Esophagus muscularis mucosa (tissue), 4 donors: ENCODE results near the gene GABARAP.

ENCODE experiments used
- EP300 ChIP-seq: sonication (generic); formaldehyde crosslinking; IDR thresholded peaks from one replicate; pipeline ENCODE4 v1.6.1; 2017; ENCODE audit warnings: antibody characterized with exemption
- POLR2A ChIP-seq: fragments of 450-650 bp; IDR thresholded peaks from one replicate; pipeline ENCODE4 v1.6.1; 2017; ENCODE audit warnings: antibody characterized with exemption, moderate library complexity, mild to moderate bottlenecking, low read depth
- POLR2AphosphoS5 ChIP-seq, 2 donors: sonication (generic); formaldehyde crosslinking; IDR thresholded peaks; one replicate each; pipeline ENCODE4 v1.6.1; 2017; ENCODE audit warnings: antibody characterized with exemption in 2 of 2
- TF ChIP-seq, protein P1 (sequence below), 3 experiments: fragments of 200-600 bp in 2 of 3; fragments of 450-650 bp in 1 of 3; sonication (generic) in 2 of 3; IDR thresholded peaks; one replicate each; pipeline ENCODE4 v1.5.1; 2017 to 2019; ENCODE audit warnings: antibody characterized with exemption in 3 of 3, mild to moderate bottlenecking in 2 of 3, moderate library complexity in 1 of 3

DNA sequence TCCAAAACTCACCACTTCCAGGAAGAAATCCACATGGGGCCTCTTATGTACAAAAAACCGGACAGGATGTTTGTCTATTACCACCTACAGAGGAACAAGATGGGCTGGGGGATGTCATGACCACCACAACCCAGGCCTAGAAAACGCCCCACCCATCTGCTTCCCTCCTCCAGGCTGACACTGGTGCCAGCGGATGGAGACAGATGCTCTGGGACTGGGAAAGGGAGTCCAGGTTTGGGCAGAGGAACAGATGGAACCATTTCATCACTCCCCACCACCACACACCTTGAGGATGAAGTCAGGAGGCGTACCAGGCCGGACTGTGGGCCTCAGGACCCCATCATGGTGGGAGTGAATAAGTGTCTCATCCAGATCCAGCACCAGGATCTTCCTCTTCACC is 4.5 kb upstream of the GABARAP start:
- TF ChIP-seq, protein P1, sequence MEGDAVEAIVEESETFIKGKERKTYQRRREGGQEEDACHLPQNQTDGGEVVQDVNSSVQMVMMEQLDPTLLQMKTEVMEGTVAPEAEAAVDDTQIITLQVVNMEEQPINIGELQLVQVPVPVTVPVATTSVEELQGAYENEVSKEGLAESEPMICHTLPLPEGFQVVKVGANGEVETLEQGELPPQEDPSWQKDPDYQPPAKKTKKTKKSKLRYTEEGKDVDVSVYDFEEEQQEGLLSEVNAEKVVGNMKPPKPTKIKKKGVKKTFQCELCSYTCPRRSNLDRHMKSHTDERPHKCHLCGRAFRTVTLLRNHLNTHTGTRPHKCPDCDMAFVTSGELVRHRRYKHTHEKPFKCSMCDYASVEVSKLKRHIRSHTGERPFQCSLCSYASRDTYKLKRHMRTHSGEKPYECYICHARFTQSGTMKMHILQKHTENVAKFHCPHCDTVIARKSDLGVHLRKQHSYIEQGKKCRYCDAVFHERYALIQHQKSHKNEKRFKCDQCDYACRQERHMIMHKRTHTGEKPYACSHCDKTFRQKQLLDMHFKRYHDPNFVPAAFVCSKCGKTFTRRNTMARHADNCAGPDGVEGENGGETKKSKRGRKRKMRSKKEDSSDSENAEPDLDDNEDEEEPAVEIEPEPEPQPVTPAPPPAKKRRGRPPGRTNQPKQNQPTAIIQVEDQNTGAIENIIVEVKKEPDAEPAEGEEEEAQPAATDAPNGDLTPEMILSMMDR (IDR thresholded peaks at IDR 0.05) = no peak
- TF ChIP-seq POLR2A = no peak
- TF ChIP-seq POLR2AphosphoS5 (IDR thresholded peaks at IDR 0.05) = no peak
- TF ChIP-seq EP300 = no peak
